ENCODE data around the gene ZCCHC7. TPM values are rescaled to one million over a fixed set of nuclear protein-coding genes. Genes with fewer than 3 reads are reported as not detected.

Gene ZCCHC7
- total and polyA plus RNA-seq, 4 donors = 3.3 to 9.7 (median 7.6) TPM

DNA sequence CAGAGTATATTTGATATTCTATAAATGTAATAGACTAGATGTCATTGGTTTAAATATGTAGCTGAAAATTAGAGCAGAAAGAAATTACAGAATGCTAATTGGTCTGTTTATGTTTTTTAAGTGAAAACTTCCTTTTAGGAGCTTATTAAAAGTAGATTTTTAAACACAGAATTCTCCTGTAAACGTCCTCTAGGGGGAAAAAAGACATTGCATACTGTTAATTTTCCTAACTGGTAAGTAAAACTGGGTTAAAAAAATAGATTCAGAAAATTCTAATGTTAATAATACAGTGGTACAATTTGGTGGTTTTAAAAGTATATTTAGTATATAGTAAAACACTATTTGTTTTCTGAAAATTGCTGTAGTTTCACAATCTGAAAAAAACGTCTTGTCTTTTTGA is 59.8 kb downstream of the ZCCHC7 start:
- H3K9ac ChIP-seq (ENCODE audit: low read depth in 1 of 2, low read length in 2 of 2) = no peak overlapping the region
- H3K9me3 ChIP-seq (ENCODE audit: control insufficient read depth in 4 of 4, low read length in 3 of 4) = no peaks in the 10 kb centered on the region
- no peak for DNase-seq (ENCODE audit: low spot score)
- 60% methylated on average over 2 of the region's 2 CpGs for WGBS
- no peak overlapping the region for H3K27ac ChIP-seq (ENCODE audit: low read depth in 1 of 2, low read length in 2 of 2)
- TF ChIP-seq FOXA2 (IDR thresholded peaks at IDR 0.05) (no peak), YY1 (IDR thresholded peaks at IDR 0.05) (no peak), JUND (IDR thresholded peaks at IDR 0.05) (no peak), SP1 (IDR thresholded peaks at IDR 0.05) (no peak)
- H3K36me3 ChIP-seq (ENCODE audit: control insufficient read depth in 4 of 4, insufficient read depth in 3 of 4, low read depth in 1 of 4, low read length in 3 of 4) = peaks cover 0 to 2% (median under 1%) of the 10 kb centered on the region in 4 donors
- H3K4me3 ChIP-seq (ENCODE audit: low read depth in 1 of 3, low read length in 3 of 3) = no peak overlapping the region
- H3K27me3 ChIP-seq (ENCODE audit: control insufficient read depth in 4 of 4, insufficient read depth in 4 of 4, low read length in 3 of 4) = no peaks in the 10 kb centered on the region
- peaks cover 0 to 12% (median 4%) of the 10 kb centered on the region in 4 donors for H3K4me1 ChIP-seq (ENCODE audit: control insufficient read depth in 4 of 4, insufficient read depth in 4 of 4, low read length in 3 of 4)

DNA sequence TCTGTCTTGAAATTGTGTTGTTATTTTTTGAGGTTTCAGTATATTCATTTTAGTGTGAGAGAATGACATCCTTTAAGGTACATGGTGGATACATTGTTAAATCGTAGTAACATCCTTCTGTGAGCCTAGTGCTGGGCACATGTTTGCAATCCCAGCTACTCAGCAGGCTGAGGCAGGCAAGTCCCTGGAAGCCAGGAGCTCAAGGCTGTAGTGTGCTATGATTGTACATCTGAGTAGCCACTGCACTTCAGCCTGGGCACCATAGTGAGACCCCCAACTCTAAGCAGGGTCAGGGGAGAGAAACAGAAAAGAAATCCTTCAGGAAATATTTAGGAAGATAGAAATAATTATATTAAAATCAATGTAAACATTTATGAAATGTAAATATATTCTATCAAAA is 62.3 kb downstream of the ZCCHC7 start:
- TF ChIP-seq TAF1 (conservative IDR thresholded peaks at IDR 0.05) = no peak
- no peak for TF ChIP-seq RAD21 (IDR thresholded peaks at IDR 0.05)
- TF ChIP-seq FOXA1 (IDR thresholded peaks at IDR 0.05) = no peak
- TF ChIP-seq HNF4A (conservative IDR thresholded peaks at IDR 0.05) = no peak
- no peak for TF ChIP-seq EGR1 (IDR thresholded peaks at IDR 0.05; ENCODE audit: low read depth in 2 of 2)
- TF ChIP-seq, protein P1, sequence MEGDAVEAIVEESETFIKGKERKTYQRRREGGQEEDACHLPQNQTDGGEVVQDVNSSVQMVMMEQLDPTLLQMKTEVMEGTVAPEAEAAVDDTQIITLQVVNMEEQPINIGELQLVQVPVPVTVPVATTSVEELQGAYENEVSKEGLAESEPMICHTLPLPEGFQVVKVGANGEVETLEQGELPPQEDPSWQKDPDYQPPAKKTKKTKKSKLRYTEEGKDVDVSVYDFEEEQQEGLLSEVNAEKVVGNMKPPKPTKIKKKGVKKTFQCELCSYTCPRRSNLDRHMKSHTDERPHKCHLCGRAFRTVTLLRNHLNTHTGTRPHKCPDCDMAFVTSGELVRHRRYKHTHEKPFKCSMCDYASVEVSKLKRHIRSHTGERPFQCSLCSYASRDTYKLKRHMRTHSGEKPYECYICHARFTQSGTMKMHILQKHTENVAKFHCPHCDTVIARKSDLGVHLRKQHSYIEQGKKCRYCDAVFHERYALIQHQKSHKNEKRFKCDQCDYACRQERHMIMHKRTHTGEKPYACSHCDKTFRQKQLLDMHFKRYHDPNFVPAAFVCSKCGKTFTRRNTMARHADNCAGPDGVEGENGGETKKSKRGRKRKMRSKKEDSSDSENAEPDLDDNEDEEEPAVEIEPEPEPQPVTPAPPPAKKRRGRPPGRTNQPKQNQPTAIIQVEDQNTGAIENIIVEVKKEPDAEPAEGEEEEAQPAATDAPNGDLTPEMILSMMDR (IDR thresholded peaks at IDR 0.05; ENCODE audit: low read depth, low read length, missing input control) = no peak
- no peak for TF ChIP-seq FOXA2 (IDR thresholded peaks at IDR 0.05)
- TF ChIP-seq, protein P2, sequence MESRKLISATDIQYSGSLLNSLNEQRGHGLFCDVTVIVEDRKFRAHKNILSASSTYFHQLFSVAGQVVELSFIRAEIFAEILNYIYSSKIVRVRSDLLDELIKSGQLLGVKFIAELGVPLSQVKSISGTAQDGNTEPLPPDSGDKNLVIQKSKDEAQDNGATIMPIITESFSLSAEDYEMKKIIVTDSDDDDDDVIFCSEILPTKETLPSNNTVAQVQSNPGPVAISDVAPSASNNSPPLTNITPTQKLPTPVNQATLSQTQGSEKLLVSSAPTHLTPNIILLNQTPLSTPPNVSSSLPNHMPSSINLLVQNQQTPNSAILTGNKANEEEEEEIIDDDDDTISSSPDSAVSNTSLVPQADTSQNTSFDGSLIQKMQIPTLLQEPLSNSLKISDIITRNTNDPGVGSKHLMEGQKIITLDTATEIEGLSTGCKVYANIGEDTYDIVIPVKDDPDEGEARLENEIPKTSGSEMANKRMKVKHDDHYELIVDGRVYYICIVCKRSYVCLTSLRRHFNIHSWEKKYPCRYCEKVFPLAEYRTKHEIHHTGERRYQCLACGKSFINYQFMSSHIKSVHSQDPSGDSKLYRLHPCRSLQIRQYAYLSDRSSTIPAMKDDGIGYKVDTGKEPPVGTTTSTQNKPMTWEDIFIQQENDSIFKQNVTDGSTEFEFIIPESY (IDR thresholded peaks at IDR 0.05) = no peak
- TF ChIP-seq YY1 (IDR thresholded peaks at IDR 0.05) = no peak
- TF ChIP-seq, protein P3, sequence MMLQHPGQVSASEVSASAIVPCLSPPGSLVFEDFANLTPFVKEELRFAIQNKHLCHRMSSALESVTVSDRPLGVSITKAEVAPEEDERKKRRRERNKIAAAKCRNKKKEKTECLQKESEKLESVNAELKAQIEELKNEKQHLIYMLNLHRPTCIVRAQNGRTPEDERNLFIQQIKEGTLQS (IDR thresholded peaks at IDR 0.05) = no peak
- no peak for TF ChIP-seq NR2F2 (IDR thresholded peaks at IDR 0.05)
- TF ChIP-seq, protein P4, sequence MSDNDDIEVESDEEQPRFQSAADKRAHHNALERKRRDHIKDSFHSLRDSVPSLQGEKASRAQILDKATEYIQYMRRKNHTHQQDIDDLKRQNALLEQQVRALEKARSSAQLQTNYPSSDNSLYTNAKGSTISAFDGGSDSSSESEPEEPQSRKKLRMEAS (IDR thresholded peaks at IDR 0.05) = no peak
- no peak for TF ChIP-seq SP1 (IDR thresholded peaks at IDR 0.05)
- DNase-seq (ENCODE audit: low spot score) = no peak
- no peak overlapping the region for H3K9ac ChIP-seq (ENCODE audit: low read depth in 1 of 2, low read length in 2 of 2)
- no peak overlapping the region for H3K27ac ChIP-seq (ENCODE audit: low read depth in 1 of 2, low read length in 2 of 2)
- 97% methylated on average over 1 of the region's 1 CpG for WGBS
- peaks cover 0 to 12% (median 4%) of the 10 kb centered on the region in 4 donors for H3K4me1 ChIP-seq (ENCODE audit: control insufficient read depth in 4 of 4, insufficient read depth in 4 of 4, low read length in 3 of 4)
- peaks cover 0 to 2% (median 0%) of the 10 kb centered on the region in 4 donors for H3K36me3 ChIP-seq (ENCODE audit: control insufficient read depth in 4 of 4, insufficient read depth in 3 of 4, low read depth in 1 of 4, low read length in 3 of 4)
- no peaks in the 10 kb centered on the region for H3K27me3 ChIP-seq (ENCODE audit: control insufficient read depth in 4 of 4, insufficient read depth in 4 of 4, low read length in 3 of 4)
- H3K4me3 ChIP-seq (ENCODE audit: low read depth in 1 of 3, low read length in 3 of 3) = no peak overlapping the region
- no peaks in the 10 kb centered on the region for H3K9me3 ChIP-seq (ENCODE audit: control insufficient read depth in 4 of 4, low read length in 3 of 4)
